HFFc6 (cell line): ENCODE measurements around the gene SLC25A31. TPM values are rescaled to one million over a fixed set of nuclear protein-coding genes. Genes with fewer than 3 reads are reported as not detected.

Experiments
- DNase-seq: peaks from one replicate; pipeline ENCODE4 v3.0.0-alpha.2; 2018
- H3K27ac Mint-ChIP-seq: 2 replicates; pipeline ENCODE4 v1.8.0; 2020; ENCODE audit warnings: mild to moderate bottlenecking, mixed read lengths
- H3K27me3 Mint-ChIP-seq: 2 replicates; pipeline ENCODE4 v1.8.0; 2021; ENCODE audit warnings: mild to moderate bottlenecking, moderate library complexity, mixed read lengths; ENCODE audit not compliant: insufficient read depth
- H3K36me3 Mint-ChIP-seq: 2 replicates; pipeline ENCODE4 v1.8.0; 2021; ENCODE audit warnings: low read depth, mixed read lengths
- H3K4me1 Mint-ChIP-seq: 2 replicates; pipeline ENCODE4 v1.8.0; 2020; ENCODE audit warnings: low read depth, mixed read lengths
- H3K4me3 Mint-ChIP-seq: 2 replicates; pipeline ENCODE4 v1.8.0; 2020; ENCODE audit warnings: mild to moderate bottlenecking, moderate library complexity, mixed read lengths
- H3K9me3 Mint-ChIP-seq: 2 replicates; pipeline ENCODE4 v1.8.0; 2020; ENCODE audit warnings: mild to moderate bottlenecking, mixed read lengths
- total RNA-seq, 6 experiments: library from RNA; stranded (reverse); fragmentation: NEBNext Ultra II Directional; extraction: Animal tissue kit (Norgen Biotek cat#: 25700); gene quantifications; 2 replicates in 1 of 6; 3 replicates in 5 of 6; pipeline ENCODE4 v1.2.3, GENCODE V29; 2021
- TF ChIP-seq, protein P1 (sequence below): fragments of 200-600 bp; sonication (generic); IDR thresholded peaks from 2 replicates; pipeline ENCODE4 v1.5.0; 2021; ENCODE audit warnings: antibody characterized with exemption, mild to moderate bottlenecking

The SLC25A31 gene
- total RNA-seq, 6 experiments from 2014 or later = not detected

GRCh38 chr4:127737295-127737694, 7.1 kb downstream of the SLC25A31 start:
- TF ChIP-seq, protein P1, sequence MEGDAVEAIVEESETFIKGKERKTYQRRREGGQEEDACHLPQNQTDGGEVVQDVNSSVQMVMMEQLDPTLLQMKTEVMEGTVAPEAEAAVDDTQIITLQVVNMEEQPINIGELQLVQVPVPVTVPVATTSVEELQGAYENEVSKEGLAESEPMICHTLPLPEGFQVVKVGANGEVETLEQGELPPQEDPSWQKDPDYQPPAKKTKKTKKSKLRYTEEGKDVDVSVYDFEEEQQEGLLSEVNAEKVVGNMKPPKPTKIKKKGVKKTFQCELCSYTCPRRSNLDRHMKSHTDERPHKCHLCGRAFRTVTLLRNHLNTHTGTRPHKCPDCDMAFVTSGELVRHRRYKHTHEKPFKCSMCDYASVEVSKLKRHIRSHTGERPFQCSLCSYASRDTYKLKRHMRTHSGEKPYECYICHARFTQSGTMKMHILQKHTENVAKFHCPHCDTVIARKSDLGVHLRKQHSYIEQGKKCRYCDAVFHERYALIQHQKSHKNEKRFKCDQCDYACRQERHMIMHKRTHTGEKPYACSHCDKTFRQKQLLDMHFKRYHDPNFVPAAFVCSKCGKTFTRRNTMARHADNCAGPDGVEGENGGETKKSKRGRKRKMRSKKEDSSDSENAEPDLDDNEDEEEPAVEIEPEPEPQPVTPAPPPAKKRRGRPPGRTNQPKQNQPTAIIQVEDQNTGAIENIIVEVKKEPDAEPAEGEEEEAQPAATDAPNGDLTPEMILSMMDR = no peak
- DNase-seq = no peak
- Mint-ChIP-seq H3K36me3 (no peaks in the 10 kb centered on the region), H3K27me3 (peaks cover 2% of the 10 kb centered on the region), H3K27ac (no peak overlapping the region), H3K4me3 (no peak overlapping the region), H3K9me3 (no peaks in the 10 kb centered on the region), H3K4me1 (no peaks in the 10 kb centered on the region)

GRCh38 chr4:127741247-127741646, 11.0 kb downstream of the SLC25A31 start:
- TF ChIP-seq, protein P1 = no peak
- H3K9me3 Mint-ChIP-seq = no peaks in the 10 kb centered on the region
- no peak for DNase-seq
- H3K36me3 Mint-ChIP-seq = no peaks in the 10 kb centered on the region
- H3K27me3 Mint-ChIP-seq = peaks cover 8% of the 10 kb centered on the region
- no peak overlapping the region for H3K27ac Mint-ChIP-seq
- H3K4me1 Mint-ChIP-seq = no peaks in the 10 kb centered on the region
- H3K4me3 Mint-ChIP-seq = no peak overlapping the region

GRCh38 chr4:127747883-127748282, 17.7 kb downstream of the SLC25A31 start:
- Mint-ChIP-seq H3K4me3 (no peak overlapping the region), H3K4me1 (no peaks in the 10 kb centered on the region), H3K9me3 (peaks cover 12% of the 10 kb centered on the region), H3K27me3 (peaks cover 7% of the 10 kb centered on the region; the same call in 1 of the 2 replicates), H3K27ac (no peak overlapping the region), H3K36me3 (0 out of 2 replicates have a peak, but pooled peaks cover 5% of the 10 kb centered on the region)
- TF ChIP-seq, protein P1 = no peak
- DNase-seq = no peak

DNA sequence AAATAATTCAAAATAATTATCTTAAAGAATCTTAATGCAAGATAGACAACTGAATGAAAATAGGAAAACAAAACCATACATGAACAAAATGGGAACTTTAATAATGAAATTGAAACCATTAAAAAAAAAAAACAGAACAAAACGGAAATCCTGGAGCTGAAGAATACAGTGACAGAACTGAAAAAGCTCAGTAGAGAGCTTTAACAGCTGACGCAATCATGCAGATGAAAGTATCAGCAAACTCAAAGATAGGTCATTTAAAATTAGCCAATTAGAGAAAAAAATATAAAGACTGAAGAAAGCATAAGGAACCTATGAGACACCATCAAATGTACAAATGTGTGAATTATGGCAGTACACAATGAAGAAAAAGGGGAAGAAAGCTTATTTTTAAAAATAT, 18.8 kb downstream of the SLC25A31 start:
- no peak overlapping the region for H3K4me3 Mint-ChIP-seq
- peaks cover 9% of the 10 kb centered on the region; the same call in 1 of the 2 replicates for H3K27me3 Mint-ChIP-seq
- no peaks in the 10 kb centered on the region for H3K4me1 Mint-ChIP-seq
- 0 out of 2 replicates have a peak, but pooled peaks cover 5% of the 10 kb centered on the region for H3K36me3 Mint-ChIP-seq
- TF ChIP-seq, protein P1 = no peak
- peaks cover 12% of the 10 kb centered on the region for H3K9me3 Mint-ChIP-seq
- no peak for DNase-seq
- no peak overlapping the region for H3K27ac Mint-ChIP-seq

- H3K36me3 Mint-ChIP-seq = peaks cover 4% of the 10 kb centered on the region; the same call in 1 of the 2 replicates
Observed at GRCh38 chr4:127756906-127757305, 26.7 kb downstream of the SLC25A31 start.

More at GRCh38 chr4:127756906-127757305, 26.7 kb downstream of the SLC25A31 start:
- TF ChIP-seq, protein P1 = no peak
- Mint-ChIP-seq H3K4me3 (no peak overlapping the region), H3K4me1 (no peaks in the 10 kb centered on the region; the same call in 1 of the 2 replicates), H3K27me3 (peaks cover 8% of the 10 kb centered on the region; the same call in 1 of the 2 replicates), H3K9me3 (0 out of 2 replicates have a peak, but pooled peaks cover 4% of the 10 kb centered on the region), H3K27ac (no peak overlapping the region)
- DNase-seq = no peak
